SK-N-SH (cell line): ENCODE measurements around the gene RND3. TPM values are rescaled to one million over a fixed set of nuclear protein-coding genes. Genes with fewer than 3 reads are reported as not detected.

ENCODE experiments used
- CTCF ChIA-PET: fragments of 300-600, 350-600 bp; formaldehyde crosslinking; extraction: SDS; loops from one replicate; lab custom pipeline; 2021; lab: Yijun Ruan, JAX
- POLR2A ChIA-PET: fragments of 350-600 bp; sonication (Branson Sonifier 250); formaldehyde crosslinking; extraction: SDS; loops from one replicate; lab custom pipeline; 2020; ENCODE audit warnings: antibody characterized with exemption, inconsistent platforms; lab: Yijun Ruan, JAX
- DNase-seq: peaks from one replicate; pipeline ENCODE4 v3.0.0; 2012
- H2AFZ ChIP-seq: fragments of 200-600 bp; sonication (generic); 2 replicates; pipeline ENCODE4 v1.8.1; 2016; ENCODE audit warnings: antibody characterized with exemption, mild to moderate bottlenecking, low read depth
- H3F3A ChIP-seq: fragments of 200-600 bp; sonication (generic); replicated peaks from 2 replicates; pipeline ENCODE3; 2016; ENCODE audit warnings: antibody characterized with exemption, mild to moderate bottlenecking; ENCODE audit not compliant: insufficient read depth
- H3K27ac ChIP-seq, 2 experiments: fragments of 200-500 bp in 1 of 2; fragments of 200-600 bp in 1 of 2; sonication (Bioruptor generic) in 1 of 2; sonication (generic), shearing (Covaris generic) in 1 of 2; 2 replicates each; pipeline versions ENCODE4 v1.5.1 to v1.6.1; 2014 to 2016; ENCODE audit warnings: low read depth in 2 of 2, inconsistent platforms in 1 of 2, low read length in 1 of 2, mild to moderate bottlenecking in 1 of 2, mixed read lengths in 1 of 2
- H3K27me3 ChIP-seq: fragments of 200-600 bp; sonication (generic), shearing (Covaris generic); 2 replicates; pipeline ENCODE4 v1.6.1; 2016; ENCODE audit warnings: mixed run types; ENCODE audit not compliant: insufficient read depth
- H3K36me3 ChIP-seq, 2 experiments: fragments of 200-500 bp in 1 of 2; fragments of 200-600 bp in 1 of 2; sonication (Bioruptor generic) in 1 of 2; sonication (generic) in 1 of 2; replicated peaks in 1 of 2; 2 replicates each; pipeline versions ENCODE3 to v1.5.1; 2014 to 2016; ENCODE audit warnings: low read length in 1 of 2, mild to moderate bottlenecking in 1 of 2; ENCODE audit not compliant: insufficient read depth in 2 of 2, control insufficient read depth in 1 of 2
- H3K4me1 ChIP-seq, 2 experiments: fragments of 200-500 bp in 1 of 2; fragments of 200-600 bp in 1 of 2; sonication (Bioruptor generic) in 1 of 2; sonication (generic), shearing (Covaris generic) in 1 of 2; 2 replicates each; pipeline versions ENCODE4 v1.5.1 to v1.6.1; 2014 to 2016; ENCODE audit warnings: low read depth in 1 of 2, low read length in 1 of 2, mixed run types in 1 of 2; ENCODE audit not compliant: insufficient read depth in 2 of 2, control insufficient read depth in 1 of 2
- H3K4me2 ChIP-seq: fragments of 200-600 bp; sonication (generic), shearing (Covaris generic); 2 replicates; pipeline ENCODE4 v1.6.1; 2017; ENCODE audit warnings: mixed run types
- H3K4me3 ChIP-seq, 2 experiments: fragments of 200-500 bp in 1 of 2; fragments of 200-600 bp in 1 of 2; sonication (Bioruptor generic) in 1 of 2; sonication (generic), shearing (Covaris generic) in 1 of 2; 2 replicates each; pipeline versions ENCODE4 v1.5.1 to v1.8.1; 2014 to 2016; ENCODE audit warnings: low read depth in 2 of 2, inconsistent platforms in 1 of 2, low read length in 1 of 2, mild to moderate bottlenecking in 1 of 2, mixed read lengths in 1 of 2, moderate library complexity in 1 of 2
- H3K79me2 ChIP-seq: fragments of 200-600 bp; sonication (generic); 2 replicates; pipeline ENCODE4 v1.8.1; 2017; ENCODE audit warnings: mild to moderate bottlenecking; ENCODE audit not compliant: insufficient read depth
- H3K9ac ChIP-seq: fragments of 200-600 bp; sonication (generic); 2 replicates; pipeline ENCODE4 v1.6.1; 2017; ENCODE audit warnings: mixed run types
- H3K9me2 ChIP-seq: fragments of 200-600 bp; sonication (generic); 2 replicates; pipeline ENCODE4 v1.6.1; 2017; ENCODE audit warnings: mixed run types
- H3K9me3 ChIP-seq: fragments of 200-600 bp; sonication (generic); 2 replicates; pipeline ENCODE4 v1.6.1; 2017; ENCODE audit warnings: mixed run types, mild to moderate bottlenecking, moderate library complexity
- H4K20me1 ChIP-seq: fragments of 200-600 bp; sonication (generic); 2 replicates; pipeline ENCODE4 v1.6.1; 2017; ENCODE audit warnings: mild to moderate bottlenecking, mixed run types; ENCODE audit not compliant: insufficient read depth
- CHD2 ChIP-seq: fragments of 150-350 bp; IDR thresholded peaks from 2 replicates; pipeline ENCODE4 v1.6.1; 2018; ENCODE audit warnings: low read length; ENCODE audit not compliant: partially characterized antibody
- FOXM1 ChIP-seq: IDR thresholded peaks from 2 replicates; pipeline ENCODE4 v1.4.0; 2012; ENCODE audit warnings: low read depth, mild to moderate bottlenecking
- GATA2 ChIP-seq: sonication (generic); formaldehyde crosslinking; IDR thresholded peaks from 2 replicates; pipeline ENCODE4 v1.5.0; 2020; ENCODE audit warnings: mild to moderate bottlenecking, missing genetic modification reagents
- MEF2A ChIP-seq: IDR thresholded peaks from 2 replicates; pipeline ENCODE4 v1.4.0; 2012; ENCODE audit warnings: low read depth, borderline replicate concordance
- NFIC ChIP-seq: IDR thresholded peaks from 2 replicates; pipeline ENCODE4 v1.4.0; 2012; ENCODE audit warnings: borderline replicate concordance
- NRF1 ChIP-seq: IDR thresholded peaks from 2 replicates; pipeline ENCODE4 v1.6.1; 2012; ENCODE audit warnings: low read depth, mild to moderate bottlenecking, low read length
- RAD21 ChIP-seq: IDR thresholded peaks from 2 replicates; pipeline ENCODE4 v1.6.1; 2012; ENCODE audit warnings: mild to moderate bottlenecking, low read length
- RFX5 ChIP-seq: IDR thresholded peaks from 2 replicates; pipeline ENCODE4 v1.6.1; 2012; ENCODE audit warnings: mild to moderate bottlenecking, improper control_type of control experiment, low read length
- SIN3A ChIP-seq: IDR thresholded peaks from 2 replicates; pipeline ENCODE4 v1.6.1; 2012; ENCODE audit warnings: low read depth, mild to moderate bottlenecking, low read length, moderate library complexity, borderline replicate concordance
- SMC3 ChIP-seq: IDR thresholded peaks from 2 replicates; pipeline ENCODE4 v1.6.1; 2012; ENCODE audit warnings: low read depth, low read length, improper control_type of control experiment
- TEAD4 ChIP-seq: IDR thresholded peaks from 2 replicates; pipeline ENCODE4 v1.4.0; 2012; ENCODE audit warnings: mild to moderate bottlenecking, borderline replicate concordance; ENCODE audit not compliant: insufficient read depth
- YY1 ChIP-seq: IDR thresholded peaks from 2 replicates; pipeline ENCODE4 v1.4.0; 2012; ENCODE audit warnings: low read depth, mild to moderate bottlenecking
- WGBS: methylation state at CpG from one replicate; pipeline ENCODE4 v1.1.6; 2017; ENCODE audit warnings: low lambda C conversion rate; 5-methylcytosine and 5-hydroxymethylcytosine counted together
- polyA plus RNA-seq, 3 experiments: library from polyadenylated mRNA; depleted of rRNA; stranded (reverse); fragments of >200 nt; gene quantifications; 2 replicates each; pipeline ENCODE4 v1.2.3, GENCODE V29; 2012
- TF ChIP-seq, protein P1 (sequence below): fragments of 200-600 bp; sonication (generic); IDR thresholded peaks from 2 replicates; pipeline ENCODE4 v1.6.1; 2017; ENCODE audit warnings: antibody characterized with exemption, mild to moderate bottlenecking, moderate library complexity
- TF ChIP-seq, protein P2 (sequence below): IDR thresholded peaks from 2 replicates; pipeline ENCODE4 v1.4.0; 2012; ENCODE audit warnings: low read depth
- TF ChIP-seq, protein P3 (sequence below): IDR thresholded peaks from 2 replicates; pipeline ENCODE4 v1.4.0; 2012; ENCODE audit warnings: low read depth, borderline replicate concordance
- TF ChIP-seq, protein P4 (sequence below): fragments of 150-350 bp; IDR thresholded peaks from 2 replicates; pipeline ENCODE4 v1.6.1; 2017; ENCODE audit warnings: antibody characterized with exemption, low read length, low read depth, borderline replicate concordance
- TF ChIP-seq, protein P5 (sequence below): IDR thresholded peaks from 2 replicates; pipeline ENCODE4 v1.6.1; 2012; ENCODE audit warnings: mild to moderate bottlenecking, low read depth, low read length, moderate library complexity
- TF ChIP-seq, protein P6 (sequence below): fragments of 150-350 bp; IDR thresholded peaks from 2 replicates; pipeline ENCODE4 v1.6.1; 2016; ENCODE audit warnings: mild to moderate bottlenecking, low read depth, low read length

Gene RND3
- polyA plus RNA-seq, 1 of the 3 experiments (the other 2 are of a cell fraction): 49.7 TPM

DNA sequence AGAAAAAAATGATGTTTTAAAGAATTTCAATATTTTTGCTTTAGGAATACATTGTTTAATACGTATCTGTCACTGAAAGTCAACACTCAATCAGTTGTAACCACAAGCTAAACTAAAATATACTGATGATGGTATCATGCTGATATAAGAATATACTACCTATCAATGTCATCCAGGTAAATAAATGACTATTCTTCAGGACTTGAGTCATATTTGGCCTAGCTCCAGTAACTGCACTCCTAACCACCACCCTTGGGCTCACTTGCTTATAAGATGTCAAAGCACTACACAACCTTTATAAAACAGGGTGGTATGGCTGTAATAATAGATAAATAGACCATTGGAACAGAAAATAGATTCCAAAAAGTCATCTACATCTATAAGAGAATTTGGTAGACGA lies 48.8 kb downstream of the RND3 start:
- ChIA-PET CTCF (no interaction called here), POLR2A (no interaction called here)
- H2AFZ ChIP-seq: no peak overlapping the region
- no peak for DNase-seq
- no peaks in the 10 kb centered on the region for H3K79me2 ChIP-seq
- H3K4me3 ChIP-seq: no peak overlapping the region
- no peak overlapping the region for H3K4me2 ChIP-seq
- no peaks in the 10 kb centered on the region; a peak in 1 of 4 replicates for H3K4me1 ChIP-seq
- 88% methylated on average over 2 of the region's 2 CpGs for WGBS
- no peaks in the 10 kb centered on the region for H3K27me3 ChIP-seq
- H3F3A ChIP-seq: no peaks in the 10 kb centered on the region
- H3K9ac ChIP-seq: no peak overlapping the region
- H3K9me3 ChIP-seq: no peaks in the 10 kb centered on the region
- no peaks in the 10 kb centered on the region for H3K36me3 ChIP-seq
- H4K20me1 ChIP-seq: no peaks in the 10 kb centered on the region
- H3K27ac ChIP-seq: no peak overlapping the region
- H3K9me2 ChIP-seq: no peaks in the 10 kb centered on the region
- no peak for TF ChIP-seq SMC3
- TF ChIP-seq CHD2: no peak
- TF ChIP-seq GATA2 (CRISPR knock-in tag): no peak
- no peak for TF ChIP-seq RAD21
- TF ChIP-seq, protein P1, sequence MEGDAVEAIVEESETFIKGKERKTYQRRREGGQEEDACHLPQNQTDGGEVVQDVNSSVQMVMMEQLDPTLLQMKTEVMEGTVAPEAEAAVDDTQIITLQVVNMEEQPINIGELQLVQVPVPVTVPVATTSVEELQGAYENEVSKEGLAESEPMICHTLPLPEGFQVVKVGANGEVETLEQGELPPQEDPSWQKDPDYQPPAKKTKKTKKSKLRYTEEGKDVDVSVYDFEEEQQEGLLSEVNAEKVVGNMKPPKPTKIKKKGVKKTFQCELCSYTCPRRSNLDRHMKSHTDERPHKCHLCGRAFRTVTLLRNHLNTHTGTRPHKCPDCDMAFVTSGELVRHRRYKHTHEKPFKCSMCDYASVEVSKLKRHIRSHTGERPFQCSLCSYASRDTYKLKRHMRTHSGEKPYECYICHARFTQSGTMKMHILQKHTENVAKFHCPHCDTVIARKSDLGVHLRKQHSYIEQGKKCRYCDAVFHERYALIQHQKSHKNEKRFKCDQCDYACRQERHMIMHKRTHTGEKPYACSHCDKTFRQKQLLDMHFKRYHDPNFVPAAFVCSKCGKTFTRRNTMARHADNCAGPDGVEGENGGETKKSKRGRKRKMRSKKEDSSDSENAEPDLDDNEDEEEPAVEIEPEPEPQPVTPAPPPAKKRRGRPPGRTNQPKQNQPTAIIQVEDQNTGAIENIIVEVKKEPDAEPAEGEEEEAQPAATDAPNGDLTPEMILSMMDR: no peak
- no peak for TF ChIP-seq NRF1
- TF ChIP-seq, protein P2, sequence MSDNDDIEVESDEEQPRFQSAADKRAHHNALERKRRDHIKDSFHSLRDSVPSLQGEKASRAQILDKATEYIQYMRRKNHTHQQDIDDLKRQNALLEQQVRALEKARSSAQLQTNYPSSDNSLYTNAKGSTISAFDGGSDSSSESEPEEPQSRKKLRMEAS: no peak
- no peak for TF ChIP-seq TEAD4
- TF ChIP-seq RFX5: no peak
- TF ChIP-seq, protein P3, sequence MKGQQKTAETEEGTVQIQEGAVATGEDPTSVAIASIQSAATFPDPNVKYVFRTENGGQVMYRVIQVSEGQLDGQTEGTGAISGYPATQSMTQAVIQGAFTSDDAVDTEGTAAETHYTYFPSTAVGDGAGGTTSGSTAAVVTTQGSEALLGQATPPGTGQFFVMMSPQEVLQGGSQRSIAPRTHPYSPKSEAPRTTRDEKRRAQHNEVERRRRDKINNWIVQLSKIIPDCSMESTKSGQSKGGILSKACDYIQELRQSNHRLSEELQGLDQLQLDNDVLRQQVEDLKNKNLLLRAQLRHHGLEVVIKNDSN: no peak

DNA sequence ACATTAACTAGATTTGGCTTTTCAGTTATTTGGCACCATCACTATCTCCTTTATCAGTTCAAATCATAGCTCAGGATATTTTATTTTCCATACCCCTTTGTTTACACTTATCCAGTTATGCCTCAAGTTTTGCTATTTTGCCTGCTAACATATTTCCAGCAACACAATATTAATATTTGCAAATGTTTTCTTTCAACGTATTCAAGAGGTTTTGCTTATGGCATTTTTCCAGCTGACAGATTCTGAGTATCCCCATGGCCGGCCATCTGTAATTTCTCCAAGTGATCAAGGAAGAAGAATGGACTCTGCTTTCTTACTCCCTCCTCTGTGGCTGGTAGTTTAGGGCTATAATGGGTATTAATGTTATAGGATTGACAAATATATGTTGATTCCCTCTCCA lies 49.4 kb downstream of the RND3 start:
- H3K9me2 ChIP-seq: no peaks in the 10 kb centered on the region
- ChIA-PET CTCF (no interaction called here), POLR2A (no interaction called here)
- no peaks in the 10 kb centered on the region; a peak in 1 of 4 replicates for H3K4me1 ChIP-seq
- H3K27me3 ChIP-seq: no peaks in the 10 kb centered on the region
- WGBS: 79% methylated on average over 2 of the region's 2 CpGs
- no peak overlapping the region for H3K9ac ChIP-seq
- H3K4me3 ChIP-seq: no peak overlapping the region
- no peaks in the 10 kb centered on the region for H3K9me3 ChIP-seq
- H3K4me2 ChIP-seq: no peak overlapping the region
- no peak overlapping the region for H3K27ac ChIP-seq
- no peaks in the 10 kb centered on the region for H3F3A ChIP-seq
- no peaks in the 10 kb centered on the region for H3K79me2 ChIP-seq
- no peaks in the 10 kb centered on the region for H3K36me3 ChIP-seq
- DNase-seq: no peak
- no peak overlapping the region for H2AFZ ChIP-seq
- H4K20me1 ChIP-seq: no peaks in the 10 kb centered on the region
- TF ChIP-seq SIN3A (no peak), GATA2 (CRISPR knock-in tag) (no peak), NFIC (no peak), MEF2A (no peak), YY1 (no peak), FOXM1 (no peak)
- TF ChIP-seq, protein P4, sequence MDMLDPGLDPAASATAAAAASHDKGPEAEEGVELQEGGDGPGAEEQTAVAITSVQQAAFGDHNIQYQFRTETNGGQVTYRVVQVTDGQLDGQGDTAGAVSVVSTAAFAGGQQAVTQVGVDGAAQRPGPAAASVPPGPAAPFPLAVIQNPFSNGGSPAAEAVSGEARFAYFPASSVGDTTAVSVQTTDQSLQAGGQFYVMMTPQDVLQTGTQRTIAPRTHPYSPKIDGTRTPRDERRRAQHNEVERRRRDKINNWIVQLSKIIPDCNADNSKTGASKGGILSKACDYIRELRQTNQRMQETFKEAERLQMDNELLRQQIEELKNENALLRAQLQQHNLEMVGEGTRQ: no peak
- TF ChIP-seq, protein P2: no peak
- TF ChIP-seq, protein P5, sequence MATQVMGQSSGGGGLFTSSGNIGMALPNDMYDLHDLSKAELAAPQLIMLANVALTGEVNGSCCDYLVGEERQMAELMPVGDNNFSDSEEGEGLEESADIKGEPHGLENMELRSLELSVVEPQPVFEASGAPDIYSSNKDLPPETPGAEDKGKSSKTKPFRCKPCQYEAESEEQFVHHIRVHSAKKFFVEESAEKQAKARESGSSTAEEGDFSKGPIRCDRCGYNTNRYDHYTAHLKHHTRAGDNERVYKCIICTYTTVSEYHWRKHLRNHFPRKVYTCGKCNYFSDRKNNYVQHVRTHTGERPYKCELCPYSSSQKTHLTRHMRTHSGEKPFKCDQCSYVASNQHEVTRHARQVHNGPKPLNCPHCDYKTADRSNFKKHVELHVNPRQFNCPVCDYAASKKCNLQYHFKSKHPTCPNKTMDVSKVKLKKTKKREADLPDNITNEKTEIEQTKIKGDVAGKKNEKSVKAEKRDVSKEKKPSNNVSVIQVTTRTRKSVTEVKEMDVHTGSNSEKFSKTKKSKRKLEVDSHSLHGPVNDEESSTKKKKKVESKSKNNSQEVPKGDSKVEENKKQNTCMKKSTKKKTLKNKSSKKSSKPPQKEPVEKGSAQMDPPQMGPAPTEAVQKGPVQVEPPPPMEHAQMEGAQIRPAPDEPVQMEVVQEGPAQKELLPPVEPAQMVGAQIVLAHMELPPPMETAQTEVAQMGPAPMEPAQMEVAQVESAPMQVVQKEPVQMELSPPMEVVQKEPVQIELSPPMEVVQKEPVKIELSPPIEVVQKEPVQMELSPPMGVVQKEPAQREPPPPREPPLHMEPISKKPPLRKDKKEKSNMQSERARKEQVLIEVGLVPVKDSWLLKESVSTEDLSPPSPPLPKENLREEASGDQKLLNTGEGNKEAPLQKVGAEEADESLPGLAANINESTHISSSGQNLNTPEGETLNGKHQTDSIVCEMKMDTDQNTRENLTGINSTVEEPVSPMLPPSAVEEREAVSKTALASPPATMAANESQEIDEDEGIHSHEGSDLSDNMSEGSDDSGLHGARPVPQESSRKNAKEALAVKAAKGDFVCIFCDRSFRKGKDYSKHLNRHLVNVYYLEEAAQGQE: no peak
- TF ChIP-seq, protein P3: no peak
- TF ChIP-seq, protein P6, sequence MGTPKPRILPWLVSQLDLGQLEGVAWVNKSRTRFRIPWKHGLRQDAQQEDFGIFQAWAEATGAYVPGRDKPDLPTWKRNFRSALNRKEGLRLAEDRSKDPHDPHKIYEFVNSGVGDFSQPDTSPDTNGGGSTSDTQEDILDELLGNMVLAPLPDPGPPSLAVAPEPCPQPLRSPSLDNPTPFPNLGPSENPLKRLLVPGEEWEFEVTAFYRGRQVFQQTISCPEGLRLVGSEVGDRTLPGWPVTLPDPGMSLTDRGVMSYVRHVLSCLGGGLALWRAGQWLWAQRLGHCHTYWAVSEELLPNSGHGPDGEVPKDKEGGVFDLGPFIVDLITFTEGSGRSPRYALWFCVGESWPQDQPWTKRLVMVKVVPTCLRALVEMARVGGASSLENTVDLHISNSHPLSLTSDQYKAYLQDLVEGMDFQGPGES: no peak
